HFFc6 (cell line): Measurements from ENCODE around the gene NT5E. TPM values are rescaled to one million over a fixed set of nuclear protein-coding genes. Genes with fewer than 3 reads are reported as not detected.
A peak's percentile ranks its signal among the peaks of the same experiment; 100 is the strongest.

Source experiments
- DNase-seq: peaks from one replicate; pipeline ENCODE4 v3.0.0-alpha.2; 2018
- H3K27ac Mint-ChIP-seq: 2 replicates; pipeline ENCODE4 v1.8.0; 2020; ENCODE audit warnings: mild to moderate bottlenecking, mixed read lengths
- H3K27me3 Mint-ChIP-seq: 2 replicates; pipeline ENCODE4 v1.8.0; 2021; ENCODE audit warnings: mild to moderate bottlenecking, moderate library complexity, mixed read lengths; ENCODE audit not compliant: insufficient read depth
- H3K36me3 Mint-ChIP-seq: 2 replicates; pipeline ENCODE4 v1.8.0; 2021; ENCODE audit warnings: low read depth, mixed read lengths
- H3K4me1 Mint-ChIP-seq: 2 replicates; pipeline ENCODE4 v1.8.0; 2020; ENCODE audit warnings: low read depth, mixed read lengths
- H3K4me3 Mint-ChIP-seq: 2 replicates; pipeline ENCODE4 v1.8.0; 2020; ENCODE audit warnings: mild to moderate bottlenecking, moderate library complexity, mixed read lengths
- H3K9me3 Mint-ChIP-seq: 2 replicates; pipeline ENCODE4 v1.8.0; 2020; ENCODE audit warnings: mild to moderate bottlenecking, mixed read lengths
- total RNA-seq, 6 experiments: library from RNA; stranded (reverse); fragmentation: NEBNext Ultra II Directional; extraction: Animal tissue kit (Norgen Biotek cat#: 25700); gene quantifications; 2 replicates in 1 of 6; 3 replicates in 5 of 6; pipeline ENCODE4 v1.2.3, GENCODE V29; 2021
- TF ChIP-seq, protein P1 (sequence below): fragments of 200-600 bp; sonication (generic); IDR thresholded peaks from 2 replicates; pipeline ENCODE4 v1.5.0; 2021; ENCODE audit warnings: antibody characterized with exemption, mild to moderate bottlenecking

NT5E gene
- total RNA-seq, 6 experiments from 2014 or later = 263 to 375 (median 316) TPM

DNA sequence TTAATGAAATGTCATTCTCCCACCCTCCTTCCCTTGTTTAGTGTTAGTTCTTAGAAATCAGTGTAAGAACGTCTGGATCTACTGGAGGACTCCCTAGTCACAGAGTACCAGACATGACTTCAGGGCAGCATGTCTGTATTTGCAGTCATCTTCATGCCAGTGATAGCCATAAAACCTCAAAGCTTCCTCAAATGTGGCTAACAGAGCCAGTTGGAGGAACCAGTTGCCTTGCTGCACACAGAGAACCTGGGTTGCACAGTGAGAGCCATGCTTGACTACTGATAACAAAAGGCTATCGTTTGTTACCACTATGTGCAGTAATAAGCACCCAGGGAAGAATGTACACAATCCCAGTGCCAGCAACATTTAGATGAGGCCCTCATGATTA, 20.1 kb downstream of the NT5E start:
- no peak overlapping the region for H3K4me3 Mint-ChIP-seq
- no peaks in the 10 kb centered on the region; the same call in 1 of the 2 replicates for H3K27me3 Mint-ChIP-seq
- H3K36me3 Mint-ChIP-seq = peaks cover 58% of the 10 kb centered on the region
- H3K9me3 Mint-ChIP-seq = no peaks in the 10 kb centered on the region
- peak; percentile 22 for DNase-seq
- peak overlapping the region; percentile 82 for H3K27ac Mint-ChIP-seq
- TF ChIP-seq, protein P1, sequence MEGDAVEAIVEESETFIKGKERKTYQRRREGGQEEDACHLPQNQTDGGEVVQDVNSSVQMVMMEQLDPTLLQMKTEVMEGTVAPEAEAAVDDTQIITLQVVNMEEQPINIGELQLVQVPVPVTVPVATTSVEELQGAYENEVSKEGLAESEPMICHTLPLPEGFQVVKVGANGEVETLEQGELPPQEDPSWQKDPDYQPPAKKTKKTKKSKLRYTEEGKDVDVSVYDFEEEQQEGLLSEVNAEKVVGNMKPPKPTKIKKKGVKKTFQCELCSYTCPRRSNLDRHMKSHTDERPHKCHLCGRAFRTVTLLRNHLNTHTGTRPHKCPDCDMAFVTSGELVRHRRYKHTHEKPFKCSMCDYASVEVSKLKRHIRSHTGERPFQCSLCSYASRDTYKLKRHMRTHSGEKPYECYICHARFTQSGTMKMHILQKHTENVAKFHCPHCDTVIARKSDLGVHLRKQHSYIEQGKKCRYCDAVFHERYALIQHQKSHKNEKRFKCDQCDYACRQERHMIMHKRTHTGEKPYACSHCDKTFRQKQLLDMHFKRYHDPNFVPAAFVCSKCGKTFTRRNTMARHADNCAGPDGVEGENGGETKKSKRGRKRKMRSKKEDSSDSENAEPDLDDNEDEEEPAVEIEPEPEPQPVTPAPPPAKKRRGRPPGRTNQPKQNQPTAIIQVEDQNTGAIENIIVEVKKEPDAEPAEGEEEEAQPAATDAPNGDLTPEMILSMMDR = no peak
- H3K4me1 Mint-ChIP-seq = peaks cover 90% of the 10 kb centered on the region

DNA sequence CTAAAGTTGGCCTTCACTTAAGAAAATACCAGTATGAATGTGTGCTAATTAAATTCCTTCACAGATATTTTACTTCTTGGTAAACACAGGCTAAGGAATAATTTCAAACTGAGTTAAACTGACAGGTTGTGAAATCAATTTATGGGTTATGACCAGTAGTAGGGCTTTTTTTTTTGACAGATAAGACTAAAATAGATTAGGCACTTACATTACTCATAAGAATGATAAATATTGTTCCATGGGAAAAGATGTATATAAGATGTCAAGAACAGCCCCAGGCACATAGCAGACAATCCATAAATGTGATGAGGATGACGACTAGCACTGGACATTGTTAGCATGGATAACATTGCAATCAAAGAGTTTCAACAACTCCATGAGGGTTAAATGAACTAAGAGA, 22.9 kb downstream of the NT5E start:
- peak; percentile 65 for DNase-seq
- H3K36me3 Mint-ChIP-seq = peaks cover 66% of the 10 kb centered on the region

DNA sequence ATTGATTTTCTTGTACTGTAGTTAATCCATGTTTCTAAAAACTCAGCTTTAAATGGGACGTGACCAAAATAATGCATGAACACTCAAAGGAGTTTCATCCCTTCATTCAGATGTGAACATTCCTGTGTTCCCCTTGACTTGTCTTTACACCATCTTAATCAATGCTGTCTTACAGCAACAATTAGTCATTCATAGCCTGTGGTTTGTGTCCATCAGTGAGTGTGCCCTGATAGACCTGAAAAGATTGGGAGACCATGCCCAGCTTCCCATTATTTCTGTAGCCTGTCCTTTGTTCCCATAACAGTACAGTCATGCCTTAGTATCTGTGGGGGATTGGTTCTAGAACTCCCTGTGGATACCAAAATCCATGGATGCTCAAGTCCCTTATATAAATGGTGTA, 23.9 kb downstream of the NT5E start:
- Mint-ChIP-seq H3K4me1 (peaks cover 86% of the 10 kb centered on the region), H3K27ac (peak overlapping the region; percentile 85), H3K36me3 (peaks cover 62% of the 10 kb centered on the region)

More for the DNA sequence above, 22.9 kb downstream of the NT5E start:
- TF ChIP-seq, protein P1 = no peak
- Mint-ChIP-seq H3K4me3 (no peak overlapping the region; the same call in 1 of the 2 replicates), H3K9me3 (no peaks in the 10 kb centered on the region), H3K27me3 (peaks cover 1% of the 10 kb centered on the region), H3K4me1 (peaks cover 87% of the 10 kb centered on the region), H3K27ac (peak overlapping the region; percentile 85)

DNA sequence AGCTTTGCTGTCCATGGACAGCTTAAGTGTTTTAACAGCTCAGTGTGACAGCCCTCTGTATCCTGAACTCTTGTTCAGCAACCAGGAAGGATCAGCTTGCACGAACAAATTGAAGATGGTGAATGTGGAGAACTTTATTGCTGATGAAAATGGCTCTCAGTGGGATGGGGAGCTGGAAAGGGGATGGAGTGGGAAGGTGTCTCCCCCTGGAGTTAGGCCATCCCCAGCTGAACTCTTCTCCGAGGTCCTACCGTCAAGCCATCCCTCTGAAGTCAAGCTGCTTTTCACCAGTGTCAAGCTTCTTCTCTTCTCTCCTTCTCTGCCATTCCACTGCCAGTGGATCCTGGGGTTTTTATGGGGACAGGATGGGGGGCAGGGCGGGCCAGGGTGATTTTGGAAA, 26.6 kb downstream of the NT5E start:
- H3K36me3 Mint-ChIP-seq = peaks cover 67% of the 10 kb centered on the region
- H3K4me3 Mint-ChIP-seq = no peak overlapping the region
- peaks cover 93% of the 10 kb centered on the region for H3K4me1 Mint-ChIP-seq
- TF ChIP-seq, protein P1 = no peak
- H3K27ac Mint-ChIP-seq = peak overlapping the region; percentile 63; the same call in 1 of the 2 replicates
- H3K27me3 Mint-ChIP-seq = peaks cover 1% of the 10 kb centered on the region; the same call in 1 of the 2 replicates
- no peak for DNase-seq
- no peaks in the 10 kb centered on the region for H3K9me3 Mint-ChIP-seq

More for the DNA sequence above, 23.9 kb downstream of the NT5E start:
- TF ChIP-seq, protein P1 = no peak
- DNase-seq = no peak
- no peaks in the 10 kb centered on the region for H3K9me3 Mint-ChIP-seq
- no peak overlapping the region for H3K4me3 Mint-ChIP-seq
- peaks cover 1% of the 10 kb centered on the region for H3K27me3 Mint-ChIP-seq

DNA sequence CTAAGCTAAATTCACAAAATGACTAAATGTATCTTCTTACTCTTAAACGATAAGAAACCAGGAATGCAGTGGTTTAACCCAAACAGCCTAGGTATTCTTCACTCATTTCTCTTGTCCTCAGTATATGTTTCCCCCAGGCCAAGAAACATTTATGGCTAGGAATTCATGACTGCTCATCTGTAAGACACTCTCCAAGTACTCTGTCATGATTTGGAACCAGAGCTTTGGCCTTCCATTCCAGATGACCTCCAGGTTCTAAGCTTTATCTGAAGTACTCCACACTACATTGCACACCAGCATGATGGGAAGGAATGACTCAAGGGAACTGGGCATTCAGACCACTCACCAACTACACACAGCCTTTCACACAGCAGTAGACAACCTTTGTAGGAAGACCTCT, 29.3 kb downstream of the NT5E start:
- H3K9me3 Mint-ChIP-seq = no peaks in the 10 kb centered on the region
- TF ChIP-seq, protein P1 = no peak
- no peak overlapping the region for H3K4me3 Mint-ChIP-seq
- peaks cover 59% of the 10 kb centered on the region for H3K36me3 Mint-ChIP-seq
- peak; percentile 50 for DNase-seq
- peaks cover 3% of the 10 kb centered on the region; the same call in 1 of the 2 replicates for H3K27me3 Mint-ChIP-seq
- H3K27ac Mint-ChIP-seq = peak overlapping the region; percentile 66
- peaks cover 86% of the 10 kb centered on the region for H3K4me1 Mint-ChIP-seq
